Testis (tissue), 2 donors: Measurements from ENCODE around the gene ADAMTS15.

Experiments
- CTCF ChIP-seq, 3 experiments: fragments of 450-650 bp in 2 of 3; fragments of 200-600 bp in 1 of 3; sonication (generic) in 1 of 3; IDR thresholded peaks; one replicate each; pipeline ENCODE4 v1.5.1; 2016 to 2019; ENCODE audit warnings: antibody characterized with exemption in 3 of 3, mild to moderate bottlenecking in 2 of 3, moderate library complexity in 1 of 3
- POLR2A ChIP-seq: fragments of 450-650 bp; IDR thresholded peaks from one replicate; pipeline ENCODE4 v1.6.1; 2017; ENCODE audit warnings: antibody characterized with exemption, mild to moderate bottlenecking, moderate library complexity

- no peak for TF ChIP-seq CTCF (IDR thresholded peaks at IDR 0.05)
- no peak for TF ChIP-seq POLR2A
These were observed 15.9 kb downstream of the ADAMTS15 start for GRCh38 chr11:130464291-130464812.
